Fibroblast of lung (primary cell): ENCODE measurements around the gene SH2D4B. TPM values are rescaled to one million over a fixed set of nuclear protein-coding genes. Genes with fewer than 3 reads are reported as not detected.

Experiments
- DNase-seq, 2 donors: peaks; one replicate each; pipeline versions ENCODE4 v3.0.0 to v3.0.0-alpha.2; 2010; ENCODE audit warnings: low read depth in 2 of 2
- H2AFZ ChIP-seq: 2 replicates; pipeline ENCODE4 v1.5.1; 2012; ENCODE audit warnings: low read length, control low read depth, inconsistent platforms
- H3K27ac ChIP-seq: 2 replicates; pipeline ENCODE4 v1.5.1; 2011; ENCODE audit warnings: low read length, control low read depth; ENCODE audit not compliant: insufficient read depth
- H3K27me3 ChIP-seq: 2 replicates; pipeline ENCODE4 v1.5.1; 2011; ENCODE audit warnings: mild to moderate bottlenecking, low read length; ENCODE audit not compliant: control insufficient read depth, insufficient read depth
- H3K36me3 ChIP-seq: 2 replicates; pipeline ENCODE4 v1.5.1; 2011; ENCODE audit warnings: low read length; ENCODE audit not compliant: control insufficient read depth, insufficient read depth
- H3K4me1 ChIP-seq: 2 replicates; pipeline ENCODE4 v1.5.1; 2011; ENCODE audit warnings: low read length; ENCODE audit not compliant: control insufficient read depth, insufficient read depth; ENCODE audit errors: extremely low read depth
- H3K4me2 ChIP-seq: 2 replicates; pipeline ENCODE4 v1.5.1; 2011; ENCODE audit warnings: low read length, control low read depth; ENCODE audit not compliant: insufficient read depth; ENCODE audit errors: extremely low read depth
- H3K4me3 ChIP-seq, 4 experiments: fragments of 200-600 bp in 1 of 4; sonication (generic) in 1 of 4; replicated peaks in 1 of 4; 2 replicates each; pipeline ENCODE4 v1.5.1; 2011 to 2016; ENCODE audit warnings: low read length in 4 of 4, low read depth in 3 of 4, mild to moderate bottlenecking in 3 of 4, control low read depth in 2 of 4, inconsistent platforms in 1 of 4, mixed read lengths in 1 of 4; ENCODE audit not compliant: insufficient read depth in 1 of 4; ENCODE audit errors: control extremely low read depth in 1 of 4
- H3K79me2 ChIP-seq: 2 replicates; pipeline ENCODE4 v1.5.1; 2012; ENCODE audit warnings: mild to moderate bottlenecking, low read length, inconsistent platforms; ENCODE audit not compliant: control insufficient read depth, insufficient read depth
- H3K9ac ChIP-seq: 2 replicates; pipeline ENCODE4 v1.5.1; 2011; ENCODE audit warnings: mild to moderate bottlenecking, low read length, control low read depth; ENCODE audit not compliant: insufficient read depth
- H3K9me3 ChIP-seq: 2 replicates; pipeline ENCODE4 v1.5.1; 2012; ENCODE audit warnings: low read depth, low read length; ENCODE audit not compliant: control insufficient read depth, insufficient read depth
- H4K20me1 ChIP-seq: 2 replicates; pipeline ENCODE4 v1.5.1; 2011; ENCODE audit warnings: low read length; ENCODE audit not compliant: control insufficient read depth, insufficient read depth; ENCODE audit errors: extremely low read depth
- CTCF ChIP-seq, 2 donors: IDR thresholded peaks in 1 of 2; conservative IDR thresholded peaks in 1 of 2; 1 replicate in 1 of 2; 2 replicates in 1 of 2; pipeline ENCODE4 v1.5.1; 2011 to 2012; ENCODE audit warnings: low read length in 2 of 2, control low read depth in 1 of 2, inconsistent platforms in 1 of 2, low read depth in 1 of 2, mild to moderate bottlenecking in 1 of 2
- EZH2 ChIP-seq: IDR thresholded peaks from 2 replicates; pipeline ENCODE4 v1.5.1; 2012; ENCODE audit warnings: low read length, control low read depth, mild to moderate bottlenecking; ENCODE audit errors: missing control alignments
- polyA plus RNA-seq, 2 donors: library from polyadenylated mRNA; depleted of rRNA in 1 of 2; stranded (reverse) in 1 of 2; unstranded in 1 of 2; fragments of >200 nt; gene quantifications; 2 replicates each; pipeline ENCODE4 v1.2.1, GENCODE V29; 2011 to 2012; ENCODE audit warnings: missing spikeins in 1 of 2
- total RNA-seq: library from RNA; depleted of rRNA; stranded (reverse); fragments of >200 nt; gene quantifications from 2 replicates; pipeline ENCODE4 v1.2.1, GENCODE V29; 2014

The SH2D4B gene
- total and polyA plus RNA-seq, 2 donors (not counting 1 experiment from before 2014, with no cell fraction given) = not detected

- H3K27me3 ChIP-seq = no peaks in the 10 kb centered on the region
- no peak overlapping the region for H3K4me2 ChIP-seq
- no peak overlapping the region for H2AFZ ChIP-seq
- no peaks in the 10 kb centered on the region for H4K20me1 ChIP-seq
- H3K9ac ChIP-seq = no peak overlapping the region
- H3K27ac ChIP-seq = no peak overlapping the region
- DNase-seq = no peak
- peaks cover 3% of the 10 kb centered on the region for H3K36me3 ChIP-seq
- no peaks in the 10 kb centered on the region for H3K9me3 ChIP-seq
- H3K4me3 ChIP-seq = no peak overlapping the region
- no peak for TF ChIP-seq EZH2
- no peak for TF ChIP-seq CTCF (conservative IDR thresholded peaks at IDR 0.05 in 1 of 2, IDR thresholded peaks at IDR 0.05 in 1 of 2; ENCODE audit: low read depth in 1 of 2, low read length in 2 of 2)
- H3K4me1 ChIP-seq = peaks cover 4% of the 10 kb centered on the region
- H3K79me2 ChIP-seq = no peaks in the 10 kb centered on the region
These were observed 30.7 kb upstream of the SH2D4B start for GRCh38 chr10:80506836-80507487.

- H3K9me3 ChIP-seq = no peaks in the 10 kb centered on the region
- TF ChIP-seq EZH2 (no peak), CTCF (conservative IDR thresholded peaks at IDR 0.05 in 1 of 2, IDR thresholded peaks at IDR 0.05 in 1 of 2; ENCODE audit: low read depth in 1 of 2, low read length in 2 of 2) (no peak)
- H3K4me2 ChIP-seq = no peak overlapping the region
- H3K4me1 ChIP-seq = peaks cover 4% of the 10 kb centered on the region
- H3K4me3 ChIP-seq = no peak overlapping the region
- H3K36me3 ChIP-seq = peaks cover 11% of the 10 kb centered on the region
- no peaks in the 10 kb centered on the region for H3K27me3 ChIP-seq
- H3K79me2 ChIP-seq = no peaks in the 10 kb centered on the region
- H3K9ac ChIP-seq = peak overlapping the region; percentile 8
- no peaks in the 10 kb centered on the region for H4K20me1 ChIP-seq
- no peak for DNase-seq
- H3K27ac ChIP-seq = no peak overlapping the region
- no peak overlapping the region for H2AFZ ChIP-seq
These were observed 28.6 kb upstream of the SH2D4B start for GRCh38 chr10:80509108-80509402.

- H3K9ac ChIP-seq = peak overlapping the region; percentile 8
- DNase-seq = peak; percentile 86 to 90
- no peaks in the 10 kb centered on the region for H3K27me3 ChIP-seq
- TF ChIP-seq EZH2 (no peak), CTCF (conservative IDR thresholded peaks at IDR 0.05 in 1 of 2, IDR thresholded peaks at IDR 0.05 in 1 of 2; ENCODE audit: low read depth in 1 of 2, low read length in 2 of 2) (no peak)
- no peak overlapping the region for H3K4me3 ChIP-seq
- H4K20me1 ChIP-seq = no peaks in the 10 kb centered on the region
- no peaks in the 10 kb centered on the region for H3K9me3 ChIP-seq
- peaks cover 11% of the 10 kb centered on the region for H3K36me3 ChIP-seq
- no peaks in the 10 kb centered on the region for H3K79me2 ChIP-seq
- H3K27ac ChIP-seq = peak overlapping the region; percentile 6
- no peak overlapping the region for H3K4me2 ChIP-seq
- no peak overlapping the region for H2AFZ ChIP-seq
- peaks cover 4% of the 10 kb centered on the region for H3K4me1 ChIP-seq
These were observed 28.1 kb upstream of the SH2D4B start for GRCh38 chr10:80509403-80510161.
